ENCODE measurements around the gene ACMSD. TPM values are rescaled to one million over a fixed set of nuclear protein-coding genes. Genes with fewer than 3 reads are reported as not detected.

ACMSD gene
- total RNA-seq, 2 donors from 2014 or later, result not detected

GRCh38 chr2:134944975-134945374 is 106.6 kb downstream of the ACMSD start:
- TF ChIP-seq, protein P1, sequence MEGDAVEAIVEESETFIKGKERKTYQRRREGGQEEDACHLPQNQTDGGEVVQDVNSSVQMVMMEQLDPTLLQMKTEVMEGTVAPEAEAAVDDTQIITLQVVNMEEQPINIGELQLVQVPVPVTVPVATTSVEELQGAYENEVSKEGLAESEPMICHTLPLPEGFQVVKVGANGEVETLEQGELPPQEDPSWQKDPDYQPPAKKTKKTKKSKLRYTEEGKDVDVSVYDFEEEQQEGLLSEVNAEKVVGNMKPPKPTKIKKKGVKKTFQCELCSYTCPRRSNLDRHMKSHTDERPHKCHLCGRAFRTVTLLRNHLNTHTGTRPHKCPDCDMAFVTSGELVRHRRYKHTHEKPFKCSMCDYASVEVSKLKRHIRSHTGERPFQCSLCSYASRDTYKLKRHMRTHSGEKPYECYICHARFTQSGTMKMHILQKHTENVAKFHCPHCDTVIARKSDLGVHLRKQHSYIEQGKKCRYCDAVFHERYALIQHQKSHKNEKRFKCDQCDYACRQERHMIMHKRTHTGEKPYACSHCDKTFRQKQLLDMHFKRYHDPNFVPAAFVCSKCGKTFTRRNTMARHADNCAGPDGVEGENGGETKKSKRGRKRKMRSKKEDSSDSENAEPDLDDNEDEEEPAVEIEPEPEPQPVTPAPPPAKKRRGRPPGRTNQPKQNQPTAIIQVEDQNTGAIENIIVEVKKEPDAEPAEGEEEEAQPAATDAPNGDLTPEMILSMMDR (IDR thresholded peaks at IDR 0.05), result no peak
- TF ChIP-seq POLR2AphosphoS5 (IDR thresholded peaks at IDR 0.05), result no peak
- no peak overlapping the region for H3K4me3 ChIP-seq
- DNase-seq (ENCODE audit: low spot score), result no peak
- no peak overlapping the region for H3K27ac ChIP-seq
- no peaks in the 10 kb centered on the region for H3K4me1 ChIP-seq (replicated peaks)
- WGBS, result 67% methylated on average over 1 of the region's 1 CpG
- H3K9me3 ChIP-seq, result no peaks in the 10 kb centered on the region
- H3K27me3 ChIP-seq (replicated peaks; ENCODE audit: insufficient read depth), result no peaks in the 10 kb centered on the region
- no peaks in the 10 kb centered on the region for H3K36me3 ChIP-seq
- intact Hi-C loops (cut with DNase I), result no loop called here

GRCh38 chr2:134946073-134946472 is 107.7 kb downstream of the ACMSD start:
- TF ChIP-seq POLR2AphosphoS5 (IDR thresholded peaks at IDR 0.05) (no peak), POLR2A (IDR thresholded peaks at IDR 0.05) (no peak)
- TF ChIP-seq, protein P1 (IDR thresholded peaks at IDR 0.05), result no peak
- H3K4me1 ChIP-seq (replicated peaks), result no peaks in the 10 kb centered on the region
- intact Hi-C loops (cut with DNase I), result no loop called here
- WGBS, result 89% methylated on average over 6 of the region's 6 CpGs
- no peak overlapping the region for H3K4me3 ChIP-seq
- H3K27ac ChIP-seq, result no peak overlapping the region
- H3K36me3 ChIP-seq, result no peaks in the 10 kb centered on the region
- no peaks in the 10 kb centered on the region for H3K27me3 ChIP-seq (replicated peaks; ENCODE audit: insufficient read depth)
- DNase-seq (ENCODE audit: low spot score), result no peak
- H3K9me3 ChIP-seq, result no peaks in the 10 kb centered on the region

DNA sequence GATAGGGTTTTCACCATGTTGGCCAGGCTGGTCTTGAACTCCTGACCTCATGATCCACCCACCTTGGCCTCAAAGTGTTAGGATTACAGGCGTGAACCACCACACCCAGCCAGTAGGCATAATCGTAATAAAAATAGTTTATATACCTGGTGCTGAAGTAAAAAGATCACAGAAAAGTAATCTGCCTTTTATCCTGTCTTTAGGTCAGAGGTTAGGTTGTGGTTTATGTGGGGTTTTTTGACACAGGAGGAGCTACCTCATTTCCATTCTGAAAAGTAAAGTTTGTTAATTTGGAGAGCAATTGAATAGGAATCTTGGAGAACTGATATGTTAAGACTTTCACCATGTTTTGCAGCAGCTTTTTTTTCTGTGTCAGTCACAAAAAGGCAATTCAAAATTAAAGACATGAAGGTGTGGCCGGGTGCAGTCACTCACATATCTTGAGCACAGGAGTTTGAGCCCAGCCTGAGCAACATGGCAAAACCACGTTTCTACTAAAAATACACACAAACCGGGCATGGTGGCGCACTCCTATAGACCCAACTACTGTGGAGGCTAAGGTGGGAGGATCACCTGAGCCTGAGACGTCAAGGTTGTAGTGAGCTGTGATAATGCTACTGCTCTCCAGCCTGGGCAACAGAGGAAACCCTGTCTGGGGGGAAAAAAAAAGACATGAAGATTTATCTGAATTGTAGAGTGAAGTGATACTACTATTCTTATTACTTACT is 111.7 kb downstream of the ACMSD start:
- H3K27me3 ChIP-seq (replicated peaks; ENCODE audit: insufficient read depth), result no peaks in the 10 kb centered on the region
- no peak overlapping the region for H3K4me3 ChIP-seq
- no peaks in the 10 kb centered on the region for H3K9me3 ChIP-seq
- H3K4me1 ChIP-seq (replicated peaks), result no peaks in the 10 kb centered on the region
- TF ChIP-seq, protein P1 (IDR thresholded peaks at IDR 0.05), result no peak
- TF ChIP-seq POLR2A (IDR thresholded peaks at IDR 0.05) (no peak), POLR2AphosphoS5 (IDR thresholded peaks at IDR 0.05) (no peak)
- intact Hi-C loops (cut with DNase I), result no loop called here
- no peak for DNase-seq (ENCODE audit: low spot score)
- 92% methylated on average over 7 of the region's 7 CpGs for WGBS
- H3K36me3 ChIP-seq, result peaks cover 0 to 8% of the 10 kb centered on the region in 2 donors
- no peak overlapping the region for H3K27ac ChIP-seq

- Histone ChIP-seq H3K9me3 (no peaks in the 10 kb centered on the region), H3K4me3 (no peak overlapping the region), H3K4me1 (replicated peaks) (no peaks in the 10 kb centered on the region), H3K27me3 (replicated peaks; ENCODE audit: insufficient read depth) (no peaks in the 10 kb centered on the region), H3K27ac (no peak overlapping the region), H3K36me3 (peaks cover 0 to 8% of the 10 kb centered on the region in 2 donors)
- intact Hi-C loops (cut with DNase I), result no loop called here
- DNase-seq (ENCODE audit: low spot score), result no peak
- TF ChIP-seq, protein P1 (IDR thresholded peaks at IDR 0.05), result no peak
- TF ChIP-seq POLR2A (IDR thresholded peaks at IDR 0.05), result no peak
- TF ChIP-seq POLR2AphosphoS5 (IDR thresholded peaks at IDR 0.05), result no peak
- 78% methylated on average over 2 of the region's 2 CpGs for WGBS
These were observed 112.5 kb downstream of the ACMSD start for GRCh38 chr2:134950886-134951285.

Small RNA genes lying within 50 kb of the gene (microRNA-seq; reads per million reads assigned to microRNA genes)
- not detected for gene MIR5590

Small RNA genes lying within 50 kb of the gene (small RNA-seq; reads per million reads assigned to genes)
- gene AC110620.1 (0 reads per million in 2 donors), gene MIR5590 (0 reads per million in 2 donors)

Other genes starting within 250 kb of the ACMSD start
- 10 to 100 TPM in 1 of 2 donors, under 1 TPM in 1; 0.55 to 23.1 TPM for gene TMEM163, start 119.6 kb upstream of the ACMSD start, total RNA-seq
- gene CCNT2, start 80.2 kb downstream of the ACMSD start, total RNA-seq, result 10 to 100 TPM; 24.1 to 34.8 TPM
- 1 to 10 TPM in 1 of 2 donors, not detected in 1; 2.7 TPM for gene MAP3K19, start 208.8 kb downstream of the ACMSD start, total RNA-seq
- 10 to 100 TPM; 43.4 to 54.6 TPM for gene RAB3GAP1, start 213.7 kb downstream of the ACMSD start, total RNA-seq

Measured in prostate gland (tissue), 2 donors.